HUES6 (cell line): ENCODE measurements around the gene USP34.
"Not testable (repeated sequence)": the region's sequence is repeated elsewhere in the genome, so short reads cannot be mapped to it uniquely, and the experiment has no call there.

Source experiments
- H3K27ac ChIP-seq: 2 replicates; pipeline ENCODE4 v1.7.0; 2013; ENCODE audit warnings: low read depth, mild to moderate bottlenecking, low read length, inconsistent platforms
- H3K27me3 ChIP-seq: 2 replicates; pipeline ENCODE4 v1.6.1; 2013; ENCODE audit warnings: low read length; ENCODE audit not compliant: control insufficient read depth, insufficient read depth
- H3K36me3 ChIP-seq: 2 replicates; pipeline ENCODE4 v1.6.1; 2013; ENCODE audit warnings: low read length; ENCODE audit not compliant: control insufficient read depth, insufficient read depth
- H3K4me1 ChIP-seq: 2 replicates; pipeline ENCODE4 v1.6.1; 2013; ENCODE audit warnings: low read length; ENCODE audit not compliant: control insufficient read depth, insufficient read depth
- H3K4me3 ChIP-seq: 2 replicates; pipeline ENCODE4 v1.5.1; 2013; ENCODE audit warnings: low read depth, low read length
- H3K9ac ChIP-seq: one replicate; pipeline ENCODE4 v1.6.1; 2013; ENCODE audit warnings: mild to moderate bottlenecking, low read length
- H3K9me3 ChIP-seq: 2 replicates; pipeline ENCODE4 v1.6.1; 2013; ENCODE audit warnings: low read depth, low read length; ENCODE audit not compliant: control insufficient read depth, insufficient read depth

Gene USP34

GRCh38 chr2:61218076-61218816, 252.6 kb downstream of the USP34 start:
- Histone ChIP-seq H3K4me1 (no peaks in the 10 kb centered on the region), H3K27ac (no peak overlapping the region), H3K9me3 (no peaks in the 10 kb centered on the region), H3K36me3 (peaks cover 80% of the 10 kb centered on the region), H3K4me3 (no peak overlapping the region), H3K27me3 (no peaks in the 10 kb centered on the region), H3K9ac (no peak overlapping the region)

- Histone ChIP-seq H3K4me3 (no peak overlapping the region), H3K36me3 (peaks cover 80% of the 10 kb centered on the region), H3K27ac (no peak overlapping the region), H3K9ac (no peak overlapping the region), H3K4me1 (no peaks in the 10 kb centered on the region), H3K27me3 (no peaks in the 10 kb centered on the region), H3K9me3 (no peaks in the 10 kb centered on the region)
Observed at GRCh38 chr2:61214171-61214570, 256.7 kb downstream of the USP34 start.

GRCh38 chr2:61210332-61210981, 260.4 kb downstream of the USP34 start:
- Histone ChIP-seq H3K4me3 (no peak overlapping the region), H3K27ac (no peak overlapping the region), H3K4me1 (no peaks in the 10 kb centered on the region), H3K9me3 (no peaks in the 10 kb centered on the region), H3K9ac (no peak overlapping the region), H3K36me3 (peaks cover 92% of the 10 kb centered on the region), H3K27me3 (no peaks in the 10 kb centered on the region)

GRCh38 chr2:61205132-61205531, 265.8 kb downstream of the USP34 start:
- Histone ChIP-seq H3K4me3 (no peak overlapping the region), H3K27ac (no peak overlapping the region), H3K4me1 (no peaks in the 10 kb centered on the region), H3K9me3 (no peaks in the 10 kb centered on the region), H3K27me3 (no peaks in the 10 kb centered on the region), H3K9ac (no peak overlapping the region), H3K36me3 (peaks cover 91% of the 10 kb centered on the region)

- H3K36me3 ChIP-seq, result peaks cover 36% of the 10 kb centered on the region
- no peaks in the 10 kb centered on the region for H3K27me3 ChIP-seq
- H3K9me3 ChIP-seq, result no peaks in the 10 kb centered on the region
- no peak overlapping the region for H3K9ac ChIP-seq
- H3K4me1 ChIP-seq, result no peaks in the 10 kb centered on the region
- no peak overlapping the region for H3K27ac ChIP-seq
- H3K4me3 ChIP-seq, result no peak overlapping the region
Observed at GRCh38 chr2:61196671-61197070, 274.2 kb downstream of the USP34 start.

GRCh38 chr2:61194646-61195045, 276.2 kb downstream of the USP34 start:
- not testable (repeated sequence) for H3K9ac ChIP-seq, H3K4me1 ChIP-seq, H3K27me3 ChIP-seq, H3K9me3 ChIP-seq, H3K27ac ChIP-seq, H3K4me3 ChIP-seq
- H3K36me3 ChIP-seq, result peaks cover 43% of the 10 kb centered on the region

GRCh38 chr2:61193670-61194561, 277.0 kb downstream of the USP34 start:
- no peak overlapping the region for H3K9ac ChIP-seq
- peaks cover 49% of the 10 kb centered on the region for H3K36me3 ChIP-seq
- H3K9me3 ChIP-seq, result no peaks in the 10 kb centered on the region
- no peak overlapping the region for H3K4me3 ChIP-seq
- no peak overlapping the region for H3K27ac ChIP-seq
- H3K27me3 ChIP-seq, result no peaks in the 10 kb centered on the region
- no peaks in the 10 kb centered on the region for H3K4me1 ChIP-seq

- Histone ChIP-seq H3K27ac (no peak overlapping the region), H3K27me3 (no peaks in the 10 kb centered on the region), H3K9me3 (no peaks in the 10 kb centered on the region), H3K36me3 (peaks cover 97% of the 10 kb centered on the region), H3K4me3 (no peak overlapping the region), H3K9ac (no peak overlapping the region), H3K4me1 (peaks cover 7% of the 10 kb centered on the region; the same call in 1 of the 2 replicates)
Observed at GRCh38 chr2:61187085-61187484, 283.8 kb downstream of the USP34 start.

- Histone ChIP-seq H3K9ac (no peak overlapping the region), H3K4me1 (peaks cover 7% of the 10 kb centered on the region; the same call in 1 of the 2 replicates), H3K27ac (no peak overlapping the region), H3K4me3 (no peak overlapping the region), H3K36me3 (peaks cover 98% of the 10 kb centered on the region), H3K9me3 (no peaks in the 10 kb centered on the region), H3K27me3 (no peaks in the 10 kb centered on the region)
Observed at GRCh38 chr2:61185231-61185728, 285.6 kb downstream of the USP34 start.

GRCh38 chr2:61184263-61184662, 286.6 kb downstream of the USP34 start:
- H3K4me1 ChIP-seq, result peaks cover 14% of the 10 kb centered on the region; the same call in 1 of the 2 replicates
- H3K36me3 ChIP-seq, result peaks cover 98% of the 10 kb centered on the region
- no peak overlapping the region for H3K9ac ChIP-seq
- H3K27ac ChIP-seq, result no peak overlapping the region
- H3K4me3 ChIP-seq, result no peak overlapping the region
- no peaks in the 10 kb centered on the region for H3K27me3 ChIP-seq
- H3K9me3 ChIP-seq, result no peaks in the 10 kb centered on the region
